ENCODE results near the gene RHBG. TPM values are rescaled to one million over a fixed set of nuclear protein-coding genes. Genes with fewer than 3 reads are reported as not detected.

RHBG gene
- polyA plus RNA-seq, 1 donor (not counting 4 experiments of a cell fraction or from before 2014, with no cell fraction given) = not detected

GRCh38 chr1:156386949-156387869, 18.2 kb downstream of the RHBG start:
- no peak overlapping the region for H2AFZ ChIP-seq (ENCODE audit: control insufficient read depth, low read length)
- H3K4me3 ChIP-seq (ENCODE audit: control insufficient read depth in 2 of 3, extremely low read depth in 1 of 3, insufficient read depth in 2 of 3, low read depth in 1 of 3, low read length in 3 of 3) = no peak overlapping the region
- H3K79me2 ChIP-seq (ENCODE audit: control insufficient read depth, insufficient read depth, low read length) = no peaks in the 10 kb centered on the region
- H3K4me2 ChIP-seq (ENCODE audit: control insufficient read depth, extremely low read depth, insufficient read depth, low read depth, low read length) = no peak overlapping the region
- H4K20me1 ChIP-seq (ENCODE audit: control insufficient read depth, extremely low read depth, insufficient read depth, low read length) = no peaks in the 10 kb centered on the region
- H3K27me3 ChIP-seq (ENCODE audit: control insufficient read depth, extremely low read depth, insufficient read depth, low read length) = peaks cover 33% of the 10 kb centered on the region
- FAIRE-seq (no peak), DNase-seq (ENCODE audit: low read depth, low spot score) (no peak)
- H3K4me1 ChIP-seq (ENCODE audit: control insufficient read depth, extremely low read depth, insufficient read depth, low read length) = no peaks in the 10 kb centered on the region
- no peaks in the 10 kb centered on the region for H3K36me3 ChIP-seq (ENCODE audit: control insufficient read depth in 2 of 2, extremely low read depth in 1 of 2, insufficient read depth in 2 of 2, low read length in 2 of 2)
- TF ChIP-seq EZH2 (IDR thresholded peaks at IDR 0.05; ENCODE audit: low read length) (no peak), CTCF (optimal IDR thresholded peaks at IDR 0.05 in 1 of 3, IDR thresholded peaks at IDR 0.05 in 1 of 3, conservative IDR thresholded peaks at IDR 0.05 in 1 of 3; ENCODE audit: extremely low read depth in 1 of 3, insufficient read depth in 2 of 3, low read length in 3 of 3) (no peak)
- H3K9ac ChIP-seq (ENCODE audit: control insufficient read depth, extremely low read depth, insufficient read depth, low read length) = no peak overlapping the region
- H3K27ac ChIP-seq (ENCODE audit: control insufficient read depth, insufficient read depth, low read length) = no peak overlapping the region
- dilution Hi-C loops (cut with MboI; ENCODE audit: extremely low pct_ligation_motif_present, low sequenced_read_pairs) = no loop called here
- H3K9me3 ChIP-seq (ENCODE audit: control insufficient read depth, low read depth, low read length) = no peaks in the 10 kb centered on the region
- no peaks in the 10 kb centered on the region for H3K9me1 ChIP-seq (ENCODE audit: control insufficient read depth, extremely low read depth, insufficient read depth, low read length)

- Histone ChIP-seq H4K20me1 (ENCODE audit: control insufficient read depth, extremely low read depth, insufficient read depth, low read length) (no peaks in the 10 kb centered on the region), H3K27me3 (ENCODE audit: control insufficient read depth, extremely low read depth, insufficient read depth, low read length) (peaks cover 33% of the 10 kb centered on the region), H3K4me2 (ENCODE audit: control insufficient read depth, extremely low read depth, insufficient read depth, low read depth, low read length) (no peak overlapping the region), H3K4me1 (ENCODE audit: control insufficient read depth, extremely low read depth, insufficient read depth, low read length) (no peaks in the 10 kb centered on the region), H3K9ac (ENCODE audit: control insufficient read depth, extremely low read depth, insufficient read depth, low read length) (no peak overlapping the region), H3K4me3 (ENCODE audit: control insufficient read depth in 2 of 3, extremely low read depth in 1 of 3, insufficient read depth in 2 of 3, low read depth in 1 of 3, low read length in 3 of 3) (no peak overlapping the region), H3K9me3 (ENCODE audit: control insufficient read depth, low read depth, low read length) (no peaks in the 10 kb centered on the region), H3K79me2 (ENCODE audit: control insufficient read depth, insufficient read depth, low read length) (no peaks in the 10 kb centered on the region), H2AFZ (ENCODE audit: control insufficient read depth, low read length) (no peak overlapping the region), H3K36me3 (ENCODE audit: control insufficient read depth in 2 of 2, extremely low read depth in 1 of 2, insufficient read depth in 2 of 2, low read length in 2 of 2) (no peaks in the 10 kb centered on the region), H3K9me1 (ENCODE audit: control insufficient read depth, extremely low read depth, insufficient read depth, low read length) (no peaks in the 10 kb centered on the region), H3K27ac (ENCODE audit: control insufficient read depth, insufficient read depth, low read length) (no peak overlapping the region)
- DNase-seq (ENCODE audit: low read depth, low spot score) (no peak), FAIRE-seq (no peak)
- TF ChIP-seq CTCF (optimal IDR thresholded peaks at IDR 0.05 in 1 of 3, IDR thresholded peaks at IDR 0.05 in 1 of 3, conservative IDR thresholded peaks at IDR 0.05 in 1 of 3; ENCODE audit: extremely low read depth in 1 of 3, insufficient read depth in 2 of 3, low read length in 3 of 3) (no peak), EZH2 (IDR thresholded peaks at IDR 0.05; ENCODE audit: low read length) (no peak)
- dilution Hi-C loops (cut with MboI; ENCODE audit: extremely low pct_ligation_motif_present, low sequenced_read_pairs) = no loop called here
These were observed 18.8 kb downstream of the RHBG start for GRCh38 chr1:156387870-156388173.

Measured in keratinocyte (primary cell).